HepG2 (cell line): ENCODE results near the gene GPR152. TPM values are rescaled to one million over a fixed set of nuclear protein-coding genes. Genes with fewer than 3 reads are reported as not detected.
A peak's percentile ranks its signal among the peaks of the same experiment; 100 is the strongest.

Experiments
- CSRNP1 ChIP-seq: sonication (generic); formaldehyde crosslinking; IDR thresholded peaks from 2 replicates; pipeline ENCODE4 v1.8.1; 2023; ENCODE audit warnings: mild to moderate bottlenecking, missing genetic modification reagents
- DNMT1 ChIP-seq: sonication (generic); formaldehyde crosslinking; IDR thresholded peaks from 2 replicates; pipeline ENCODE4 v1.5.1; 2020; ENCODE audit warnings: mild to moderate bottlenecking, missing genetic modification reagents
- DRAP1 ChIP-seq: IDR thresholded peaks from 2 replicates; pipeline ENCODE4 v1.6.1; 2016; ENCODE audit warnings: missing genetic modification reagents, missing compliant biosample characterization
- ELF3 ChIP-seq: IDR thresholded peaks from 2 replicates; pipeline ENCODE4 v1.6.1; 2016; ENCODE audit warnings: missing genetic modification reagents, missing compliant biosample characterization
- ETS1 ChIP-seq: sonication (generic); formaldehyde crosslinking; IDR thresholded peaks from 2 replicates; pipeline ENCODE4 v1.4.0; 2020; ENCODE audit warnings: missing genetic modification reagents
- FIP1L1 ChIP-seq: fragments of 200-400 bp; formaldehyde crosslinking; IDR thresholded peaks from 2 replicates; pipeline ENCODE4 v1.6.1; 2018; ENCODE audit warnings: low read depth, mild to moderate bottlenecking, low read length, moderate library complexity, borderline replicate concordance; ENCODE audit not compliant: insufficient read depth
- FOXA3 ChIP-seq: IDR thresholded peaks from 2 replicates; pipeline ENCODE4 v1.6.1; 2016; ENCODE audit warnings: missing genetic modification reagents, missing compliant biosample characterization
- GPN1 ChIP-seq: sonication (generic); formaldehyde crosslinking; IDR thresholded peaks from 2 replicates; pipeline ENCODE4 v1.5.1; 2020; ENCODE audit warnings: missing genetic modification reagents, borderline replicate concordance
- KLF6 ChIP-seq: IDR thresholded peaks from 2 replicates; pipeline ENCODE4 v1.8.0; 2016; ENCODE audit warnings: missing biosample characterization, missing genetic modification reagents
- KMT2A ChIP-seq: sonication (generic); formaldehyde crosslinking; IDR thresholded peaks from 2 replicates; pipeline ENCODE4 v1.4.0; 2020; ENCODE audit warnings: missing genetic modification reagents
- MED13 ChIP-seq: sonication (generic); formaldehyde crosslinking; IDR thresholded peaks from 2 replicates; pipeline ENCODE4 v1.5.0; 2020; ENCODE audit warnings: missing genetic modification reagents
- MZF1 ChIP-seq: sonication (generic); formaldehyde crosslinking; IDR thresholded peaks from 2 replicates; pipeline ENCODE4 v1.8.1; 2023; ENCODE audit warnings: mild to moderate bottlenecking, missing genetic modification reagents, borderline replicate concordance
- NR2F1 ChIP-seq, 2 experiments: fragments of 450-650 bp in 1 of 2; formaldehyde crosslinking in 1 of 2; IDR thresholded peaks; 2 replicates each; pipeline versions ENCODE4 v1.5.0 to v1.6.1; 2016 to 2020; ENCODE audit warnings: mild to moderate bottlenecking in 1 of 2, missing compliant biosample characterization in 1 of 2, missing genetic modification reagents in 1 of 2, moderate library complexity in 1 of 2
- RELA ChIP-seq: sonication (generic); formaldehyde crosslinking; IDR thresholded peaks from 2 replicates; pipeline ENCODE4 v1.4.0; 2020; ENCODE audit warnings: missing genetic modification reagents
- SNAPC2 ChIP-seq: sonication (generic); formaldehyde crosslinking; IDR thresholded peaks from 2 replicates; pipeline ENCODE4 v1.8.1; 2022; ENCODE audit warnings: mild to moderate bottlenecking, missing genetic modification reagents
- SPEN ChIP-seq: sonication (generic); formaldehyde crosslinking; IDR thresholded peaks from 2 replicates; pipeline ENCODE4 v1.5.1; 2020; ENCODE audit warnings: low read depth, mild to moderate bottlenecking, missing genetic modification reagents
- THRA ChIP-seq: sonication (generic); formaldehyde crosslinking; IDR thresholded peaks from 2 replicates; pipeline ENCODE4 v1.4.0; 2020; ENCODE audit warnings: missing genetic modification reagents, borderline replicate concordance
- TMF1 ChIP-seq: sonication (generic); formaldehyde crosslinking; IDR thresholded peaks from 2 replicates; pipeline ENCODE4 v1.8.1; 2022; ENCODE audit warnings: low read depth, missing genetic modification reagents
- ZKSCAN5 ChIP-seq: sonication (generic); formaldehyde crosslinking; IDR thresholded peaks from 2 replicates; pipeline ENCODE4 v1.5.1; 2020; ENCODE audit warnings: mild to moderate bottlenecking, missing genetic modification reagents
- ZNF225 ChIP-seq: sonication (generic); formaldehyde crosslinking; IDR thresholded peaks from 2 replicates; pipeline ENCODE4 v1.4.0; 2020; ENCODE audit warnings: mild to moderate bottlenecking, missing genetic modification reagents
- ZNF335 ChIP-seq: sonication (generic); formaldehyde crosslinking; IDR thresholded peaks from 2 replicates; pipeline ENCODE4 v1.4.0; 2020; ENCODE audit warnings: missing genetic modification reagents
- ZNF530 ChIP-seq: sonication (generic); formaldehyde crosslinking; IDR thresholded peaks from 2 replicates; pipeline ENCODE4 v1.5.0; 2020; ENCODE audit warnings: low read depth, mild to moderate bottlenecking, missing genetic modification reagents
- ZNF629 ChIP-seq: sonication (generic); formaldehyde crosslinking; conservative IDR thresholded peaks from 2 replicates; pipeline ENCODE4 v1.5.0; 2020; ENCODE audit warnings: missing genetic modification reagents
- polyA plus RNA-seq, 8 experiments: library from polyadenylated mRNA; depleted of rRNA in 3 of 8; stranded (reverse) in 7 of 8; unstranded in 1 of 8; fragments of >200 nt; fragmentation: Illumina TruSeq in 4 of 8; extraction: Trizol in 4 of 8; gene quantifications; 2 replicates each; pipeline versions ENCODE4 v1.2.1 to v1.2.3, GENCODE V29; 2011 to 2016; ENCODE audit warnings: low read depth in 4 of 8, missing spikeins in 1 of 8, mixed read lengths in 1 of 8; ENCODE audit not compliant: insufficient read depth in 1 of 8
- total RNA-seq, 5 experiments: library from RNA; depleted of rRNA; stranded (reverse); fragments of >200 nt; fragmentation: Illumina TruSeq; extraction: Trizol; gene quantifications; 2 replicates each; pipeline ENCODE4 v1.2.3, GENCODE V29; 2016; ENCODE audit warnings: low read depth in 1 of 5

GPR152 gene
- total and polyA plus RNA-seq, 2 of the 13 experiments (the other 11 are each of a cell fraction or from before 2014, with no cell fraction given): not detected

- TF ChIP-seq ETS1: peak; percentile 88; the same call in 1 of the 2 replicates
- TF ChIP-seq ZKSCAN5: peak; percentile 31; the same call in 1 of the 2 replicates
- peak; percentile 57; the same call in 1 of the 2 replicates for TF ChIP-seq ELF3 (CRISPR knock-in tag)
- TF ChIP-seq ZNF335: peak; percentile 83; the same call in 1 of the 2 replicates
- peak; percentile 91; the same call in 1 of the 2 replicates for TF ChIP-seq ZNF530
- TF ChIP-seq FOXA3: 0 out of 2 replicates have a peak, but pooled peaks have one; percentile 57
- 0 out of 2 replicates have a peak, but pooled peaks have one; percentile 59 for TF ChIP-seq FIP1L1
- peak; percentile 85; the same call in 1 of the 2 replicates for TF ChIP-seq RELA
- 0 out of 2 replicates have a peak, but pooled peaks have one; percentile 74 for TF ChIP-seq DNMT1 (CRISPR knock-in tag)
- TF ChIP-seq THRA: no peak
- TF ChIP-seq NR2F1 (CRISPR knock-in tag; IDR thresholded peaks at IDR 0.05): no peak
- peak; percentile 98 for TF ChIP-seq SNAPC2 (CRISPR knock-in tag)
- TF ChIP-seq GPN1 (CRISPR knock-in tag): peak; percentile 55; the same call in 1 of the 2 replicates
- peak; percentile 98 for TF ChIP-seq KLF6
- TF ChIP-seq ZNF225: peak; percentile 94; the same call in 1 of the 2 replicates
- peak; percentile 57; the same call in 1 of the 2 replicates for TF ChIP-seq KMT2A
- peak; percentile 98 for TF ChIP-seq TMF1
- peak; percentile 36; the same call in 1 of the 2 replicates for TF ChIP-seq ZNF629 (CRISPR knock-in tag)
- TF ChIP-seq SPEN (CRISPR knock-in tag): peak; percentile 90
- TF ChIP-seq MED13 (CRISPR knock-in tag): peak; percentile 80; the same call in 1 of the 2 replicates
- TF ChIP-seq DRAP1 (CRISPR knock-in tag): peak; percentile 62
- TF ChIP-seq CSRNP1 (CRISPR knock-in tag): peak; percentile 99
- no peak for TF ChIP-seq MZF1 (CRISPR knock-in tag)
Measured at GRCh38 chr11:67482827-67483798, 30.6 kb upstream of the GPR152 start, which contains the start of gene AIP (continued).
